ENCODE results near the gene CPLX4.

The CPLX4 gene

GRCh38 chr18:59278793-59279192 lies 39.7 kb downstream of the CPLX4 start:
- Histone ChIP-seq H3K79me2 (ENCODE audit: insufficient read depth, low read length) (no peaks in the 10 kb centered on the region), H2AFZ (ENCODE audit: low read depth, low read length) (no peak overlapping the region), H3K4me3 (ENCODE audit: low read depth in 1 of 2, low read length in 2 of 2) (no peak overlapping the region), H3K4me2 (ENCODE audit: insufficient read depth, low read length) (no peak overlapping the region), H3K4me1 (ENCODE audit: insufficient read depth, low read length) (no peaks in the 10 kb centered on the region), H3K27ac (ENCODE audit: low read length) (no peak overlapping the region), H3K9ac (ENCODE audit: low read depth, low read length) (no peak overlapping the region), H4K20me1 (ENCODE audit: insufficient read depth, low read length) (no peaks in the 10 kb centered on the region), H3K36me3 (ENCODE audit: insufficient read depth, low read length) (no peaks in the 10 kb centered on the region), H3K9me3 (ENCODE audit: insufficient read depth, low read length, severe bottlenecking) (no peaks in the 10 kb centered on the region), H3K27me3 (ENCODE audit: insufficient read depth, low read length, poor library complexity) (peaks cover 12% of the 10 kb centered on the region)
- no peak for TF ChIP-seq CTCF (IDR thresholded peaks at IDR 0.05; ENCODE audit: borderline replicate concordance, extremely low read depth, low read length, poor library complexity, severe bottlenecking)
- no peak for TF ChIP-seq EZH2 (IDR thresholded peaks at IDR 0.05; ENCODE audit: borderline replicate concordance, low read depth, low read length, severe bottlenecking)
- ATAC-seq (ENCODE audit: insufficient read depth, low read depth) (no peak), DNase-seq (no peak)

- Histone ChIP-seq H2AFZ (ENCODE audit: low read depth, low read length) (no peak overlapping the region), H3K79me2 (ENCODE audit: insufficient read depth, low read length) (no peaks in the 10 kb centered on the region), H3K9ac (ENCODE audit: low read depth, low read length) (no peak overlapping the region), H3K36me3 (ENCODE audit: insufficient read depth, low read length) (no peaks in the 10 kb centered on the region), H3K27me3 (ENCODE audit: insufficient read depth, low read length, poor library complexity) (peaks cover 2% of the 10 kb centered on the region), H3K4me2 (ENCODE audit: insufficient read depth, low read length) (no peak overlapping the region), H3K27ac (ENCODE audit: low read length) (no peak overlapping the region), H4K20me1 (ENCODE audit: insufficient read depth, low read length) (no peaks in the 10 kb centered on the region), H3K4me3 (ENCODE audit: low read depth in 1 of 2, low read length in 2 of 2) (no peak overlapping the region), H3K9me3 (ENCODE audit: insufficient read depth, low read length, severe bottlenecking) (no peaks in the 10 kb centered on the region), H3K4me1 (ENCODE audit: insufficient read depth, low read length) (no peaks in the 10 kb centered on the region)
- ATAC-seq (ENCODE audit: insufficient read depth, low read depth) (no peak), DNase-seq (no peak)
- TF ChIP-seq CTCF (IDR thresholded peaks at IDR 0.05; ENCODE audit: borderline replicate concordance, extremely low read depth, low read length, poor library complexity, severe bottlenecking) (no peak), EZH2 (IDR thresholded peaks at IDR 0.05; ENCODE audit: borderline replicate concordance, low read depth, low read length, severe bottlenecking) (no peak)
Measured at GRCh38 chr18:59276047-59276446, 42.4 kb downstream of the CPLX4 start.

GRCh38 chr18:59275406-59275949 lies 43.0 kb downstream of the CPLX4 start:
- Histone ChIP-seq H3K79me2 (ENCODE audit: insufficient read depth, low read length) (no peaks in the 10 kb centered on the region), H3K9me3 (ENCODE audit: insufficient read depth, low read length, severe bottlenecking) (no peaks in the 10 kb centered on the region), H3K36me3 (ENCODE audit: insufficient read depth, low read length) (no peaks in the 10 kb centered on the region), H3K27me3 (ENCODE audit: insufficient read depth, low read length, poor library complexity) (peaks cover 8% of the 10 kb centered on the region), H3K9ac (ENCODE audit: low read depth, low read length) (no peak overlapping the region), H4K20me1 (ENCODE audit: insufficient read depth, low read length) (no peaks in the 10 kb centered on the region), H3K27ac (ENCODE audit: low read length) (no peak overlapping the region), H2AFZ (ENCODE audit: low read depth, low read length) (no peak overlapping the region), H3K4me1 (ENCODE audit: insufficient read depth, low read length) (no peaks in the 10 kb centered on the region), H3K4me3 (ENCODE audit: low read depth in 1 of 2, low read length in 2 of 2) (no peak overlapping the region), H3K4me2 (ENCODE audit: insufficient read depth, low read length) (no peak overlapping the region)
- ATAC-seq (ENCODE audit: insufficient read depth, low read depth) (no peak), DNase-seq (no peak)
- TF ChIP-seq EZH2 (IDR thresholded peaks at IDR 0.05; ENCODE audit: borderline replicate concordance, low read depth, low read length, severe bottlenecking) (no peak), CTCF (IDR thresholded peaks at IDR 0.05; ENCODE audit: borderline replicate concordance, extremely low read depth, low read length, poor library complexity, severe bottlenecking) (no peak)

GRCh38 chr18:59274533-59274928 lies 43.9 kb downstream of the CPLX4 start:
- Histone ChIP-seq H3K27ac (ENCODE audit: low read length) (no peak overlapping the region), H3K9ac (ENCODE audit: low read depth, low read length) (no peak overlapping the region), H3K27me3 (ENCODE audit: insufficient read depth, low read length, poor library complexity) (peaks cover 12% of the 10 kb centered on the region), H3K79me2 (ENCODE audit: insufficient read depth, low read length) (no peaks in the 10 kb centered on the region), H3K4me2 (ENCODE audit: insufficient read depth, low read length) (no peak overlapping the region), H3K9me3 (ENCODE audit: insufficient read depth, low read length, severe bottlenecking) (no peaks in the 10 kb centered on the region), H3K4me3 (ENCODE audit: low read depth in 1 of 2, low read length in 2 of 2) (no peak overlapping the region), H4K20me1 (ENCODE audit: insufficient read depth, low read length) (no peaks in the 10 kb centered on the region), H2AFZ (ENCODE audit: low read depth, low read length) (no peak overlapping the region), H3K36me3 (ENCODE audit: insufficient read depth, low read length) (no peaks in the 10 kb centered on the region), H3K4me1 (ENCODE audit: insufficient read depth, low read length) (no peaks in the 10 kb centered on the region)
- ATAC-seq (ENCODE audit: insufficient read depth, low read depth) (no peak), DNase-seq (no peak)
- TF ChIP-seq CTCF (IDR thresholded peaks at IDR 0.05; ENCODE audit: borderline replicate concordance, extremely low read depth, low read length, poor library complexity, severe bottlenecking): no peak
- TF ChIP-seq EZH2 (IDR thresholded peaks at IDR 0.05; ENCODE audit: borderline replicate concordance, low read depth, low read length, severe bottlenecking): no peak
